Astrocyte of the cerebellum (primary cell): Measurements from ENCODE around the gene CACNG4.
"Not testable (repeated sequence)": the region's sequence is repeated elsewhere in the genome, so short reads cannot be mapped to it uniquely, and the experiment has no call there.

ENCODE experiments used
- DNase-seq: peaks from one replicate; pipeline ENCODE4 v3.0.0-alpha.2; 2011; ENCODE audit warnings: low read depth
- H3K4me3 ChIP-seq: 2 replicates; pipeline ENCODE4 v1.5.1; 2011; ENCODE audit warnings: mild to moderate bottlenecking, low read depth, low read length, moderate library complexity
- in situ Hi-C: cut with HindIII; loops from 2 replicates; pipeline ENCODE4 v1.10.0; 2017; ENCODE audit warnings: low sequenced_read_pairs
- TF ChIP-seq, protein P1 (sequence below): IDR thresholded peaks from 2 replicates; pipeline ENCODE4 v1.5.1; 2012; ENCODE audit warnings: low read length, low read depth, moderate library complexity, mild to moderate bottlenecking; ENCODE audit errors: missing control alignments

Gene CACNG4

DNA sequence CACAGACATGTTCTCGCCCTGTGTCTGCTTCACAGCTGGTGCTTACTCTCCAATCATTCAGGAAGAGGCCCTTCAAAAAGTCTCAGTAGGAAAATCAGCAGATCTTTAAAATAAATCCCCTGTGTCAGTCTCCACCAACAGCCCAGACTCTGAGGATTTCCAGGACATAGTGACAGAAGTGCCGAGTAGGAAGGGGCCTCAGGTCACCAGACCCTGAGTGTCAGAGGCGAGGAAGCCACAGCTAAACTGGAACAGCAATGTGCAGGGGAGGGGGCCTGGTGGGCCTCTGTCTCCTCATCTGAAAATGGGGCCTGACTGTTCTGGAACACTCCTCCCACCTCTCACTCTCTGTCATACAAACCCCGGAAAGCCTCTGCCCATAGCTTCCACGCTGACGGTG, 6.3 kb downstream of the CACNG4 start:
- H3K4me3 ChIP-seq, result no peak overlapping the region
- in situ Hi-C loops, result no loop called here
- TF ChIP-seq, protein P1, sequence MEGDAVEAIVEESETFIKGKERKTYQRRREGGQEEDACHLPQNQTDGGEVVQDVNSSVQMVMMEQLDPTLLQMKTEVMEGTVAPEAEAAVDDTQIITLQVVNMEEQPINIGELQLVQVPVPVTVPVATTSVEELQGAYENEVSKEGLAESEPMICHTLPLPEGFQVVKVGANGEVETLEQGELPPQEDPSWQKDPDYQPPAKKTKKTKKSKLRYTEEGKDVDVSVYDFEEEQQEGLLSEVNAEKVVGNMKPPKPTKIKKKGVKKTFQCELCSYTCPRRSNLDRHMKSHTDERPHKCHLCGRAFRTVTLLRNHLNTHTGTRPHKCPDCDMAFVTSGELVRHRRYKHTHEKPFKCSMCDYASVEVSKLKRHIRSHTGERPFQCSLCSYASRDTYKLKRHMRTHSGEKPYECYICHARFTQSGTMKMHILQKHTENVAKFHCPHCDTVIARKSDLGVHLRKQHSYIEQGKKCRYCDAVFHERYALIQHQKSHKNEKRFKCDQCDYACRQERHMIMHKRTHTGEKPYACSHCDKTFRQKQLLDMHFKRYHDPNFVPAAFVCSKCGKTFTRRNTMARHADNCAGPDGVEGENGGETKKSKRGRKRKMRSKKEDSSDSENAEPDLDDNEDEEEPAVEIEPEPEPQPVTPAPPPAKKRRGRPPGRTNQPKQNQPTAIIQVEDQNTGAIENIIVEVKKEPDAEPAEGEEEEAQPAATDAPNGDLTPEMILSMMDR, result no peak
- no peak for DNase-seq

DNA sequence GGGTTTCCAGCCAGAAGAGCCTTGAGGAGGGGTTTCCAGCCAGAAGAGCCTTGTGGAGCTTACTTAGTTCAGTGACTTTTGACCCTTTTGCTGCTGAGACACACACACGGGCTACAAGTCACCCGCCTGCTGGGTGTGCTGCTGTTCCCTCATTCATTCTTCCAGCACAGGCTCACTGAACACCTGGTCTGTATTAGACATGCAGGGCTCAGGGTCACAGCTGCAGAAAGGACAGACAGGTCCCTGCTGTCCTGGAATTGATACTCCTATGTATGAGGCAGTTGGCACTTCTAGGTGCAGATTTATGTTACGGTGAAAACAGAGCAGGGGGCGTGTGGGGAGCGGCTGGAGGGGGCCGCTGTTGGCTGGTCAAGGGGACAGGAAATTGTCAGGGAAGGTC, 6.8 kb downstream of the CACNG4 start:
- H3K4me3 ChIP-seq, result no peak overlapping the region
- TF ChIP-seq, protein P1, result no peak
- no peak for DNase-seq
- in situ Hi-C loops, result no loop called here

GRCh38 chr17:66971730-66972441, 7.4 kb downstream of the CACNG4 start:
- in situ Hi-C loops, result no loop called here
- TF ChIP-seq, protein P1, result no peak
- H3K4me3 ChIP-seq, result no peak overlapping the region
- DNase-seq, result no peak

GRCh38 chr17:66972442-66972830, 7.9 kb downstream of the CACNG4 start:
- in situ Hi-C loops, DNase-seq, H3K4me3 ChIP-seq: not testable (repeated sequence)

- DNase-seq, result no peak
- no peak overlapping the region for H3K4me3 ChIP-seq
- TF ChIP-seq, protein P1, result no peak
- in situ Hi-C loops, result no loop called here
Observed at GRCh38 chr17:66975188-66975587, 10.7 kb downstream of the CACNG4 start.

- TF ChIP-seq, protein P1, result peak; percentile 14
- in situ Hi-C loops, result no loop called here
- no peak overlapping the region for H3K4me3 ChIP-seq
- DNase-seq, result no peak
Observed at GRCh38 chr17:66975614-66976378, 11.3 kb downstream of the CACNG4 start.

- TF ChIP-seq, protein P1, result no peak
- DNase-seq, result no peak
- no peak overlapping the region for H3K4me3 ChIP-seq
- in situ Hi-C loops, result no loop called here
Observed at GRCh38 chr17:66976379-66976663, 11.8 kb downstream of the CACNG4 start.
